Lower leg skin (tissue), 3 donors: ENCODE results near the gene PHLPP1.

Source experiments
- POLR2A ChIP-seq, 2 donors: fragments of 450-650 bp; IDR thresholded peaks; one replicate each; pipeline ENCODE4 v1.6.1; 2016 to 2017; ENCODE audit warnings: antibody characterized with exemption in 2 of 2, mild to moderate bottlenecking in 1 of 2, moderate library complexity in 1 of 2
- TF ChIP-seq, protein P1 (sequence below), 3 donors: fragments of 450-650 bp; IDR thresholded peaks; one replicate each; pipeline ENCODE4 v1.5.1; 2016; ENCODE audit warnings: antibody characterized with exemption in 3 of 3, mild to moderate bottlenecking in 3 of 3, moderate library complexity in 2 of 3

DNA sequence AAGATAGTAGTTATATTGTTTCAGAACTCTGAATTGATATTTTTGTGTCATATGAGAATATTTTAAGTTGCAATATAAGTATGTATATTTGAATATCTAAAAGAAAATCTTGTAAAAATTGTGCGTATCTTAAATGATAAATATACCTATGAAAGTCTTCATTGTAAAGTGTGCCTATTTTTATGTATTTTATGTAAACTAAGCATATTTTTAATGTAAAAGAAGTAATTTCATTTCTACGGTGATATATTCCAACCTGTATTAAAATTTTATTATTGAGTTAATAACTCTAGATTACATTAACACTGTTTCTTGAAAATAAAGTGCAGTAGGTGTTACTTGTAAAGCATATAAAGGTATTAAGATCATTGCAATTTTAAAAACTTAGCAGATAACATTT lies 233.4 kb downstream of the PHLPP1 start:
- TF ChIP-seq, protein P1, sequence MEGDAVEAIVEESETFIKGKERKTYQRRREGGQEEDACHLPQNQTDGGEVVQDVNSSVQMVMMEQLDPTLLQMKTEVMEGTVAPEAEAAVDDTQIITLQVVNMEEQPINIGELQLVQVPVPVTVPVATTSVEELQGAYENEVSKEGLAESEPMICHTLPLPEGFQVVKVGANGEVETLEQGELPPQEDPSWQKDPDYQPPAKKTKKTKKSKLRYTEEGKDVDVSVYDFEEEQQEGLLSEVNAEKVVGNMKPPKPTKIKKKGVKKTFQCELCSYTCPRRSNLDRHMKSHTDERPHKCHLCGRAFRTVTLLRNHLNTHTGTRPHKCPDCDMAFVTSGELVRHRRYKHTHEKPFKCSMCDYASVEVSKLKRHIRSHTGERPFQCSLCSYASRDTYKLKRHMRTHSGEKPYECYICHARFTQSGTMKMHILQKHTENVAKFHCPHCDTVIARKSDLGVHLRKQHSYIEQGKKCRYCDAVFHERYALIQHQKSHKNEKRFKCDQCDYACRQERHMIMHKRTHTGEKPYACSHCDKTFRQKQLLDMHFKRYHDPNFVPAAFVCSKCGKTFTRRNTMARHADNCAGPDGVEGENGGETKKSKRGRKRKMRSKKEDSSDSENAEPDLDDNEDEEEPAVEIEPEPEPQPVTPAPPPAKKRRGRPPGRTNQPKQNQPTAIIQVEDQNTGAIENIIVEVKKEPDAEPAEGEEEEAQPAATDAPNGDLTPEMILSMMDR (IDR thresholded peaks at IDR 0.05) = no peak
- TF ChIP-seq POLR2A (IDR thresholded peaks at IDR 0.05) = no peak
